HG03064 (cell line): ENCODE measurements around the gene TMEM178B.
"Not testable (repeated sequence)": the region's sequence is repeated elsewhere in the genome, so short reads cannot be mapped to it uniquely, and the experiment has no call there.

ENCODE experiments used
- ATAC-seq: cut with Tn5 transposase; IDR thresholded peaks from one replicate; pipeline ENCODE4 v1.9.1; 2021; ENCODE audit warnings: low read depth; ENCODE audit not compliant: unreplicated experiment

The TMEM178B gene

GRCh38 chr7:141073641-141074161, at the start of gene TMEM178B:
TSS of gene TMEM178B (plus strand) at chr7:141074064.
- ATAC-seq: no peak

GRCh38 chr7:141024668-141025067, 49.2 kb upstream of the TMEM178B start:
- no peak for ATAC-seq

GRCh38 chr7:141027043-141027442, 46.8 kb upstream of the TMEM178B start:
- ATAC-seq: no peak

GRCh38 chr7:141028767-141029166, 45.1 kb upstream of the TMEM178B start:
- no peak for ATAC-seq

- not testable (repeated sequence) for ATAC-seq
Measured at GRCh38 chr7:141032539-141033323, 41.1 kb upstream of the TMEM178B start.

GRCh38 chr7:141038100-141038499, 35.8 kb upstream of the TMEM178B start:
- not testable (repeated sequence) for ATAC-seq

- no peak for ATAC-seq
Measured at GRCh38 chr7:141039376-141039775, 34.5 kb upstream of the TMEM178B start.

- ATAC-seq: no peak
Measured at GRCh38 chr7:141042222-141043193, 31.4 kb upstream of the TMEM178B start.

GRCh38 chr7:141043616-141044015, 30.2 kb upstream of the TMEM178B start:
- no peak for ATAC-seq

- no peak for ATAC-seq
Measured at GRCh38 chr7:141045126-141045841, 28.6 kb upstream of the TMEM178B start.

GRCh38 chr7:141045842-141046620, 27.8 kb upstream of the TMEM178B start:
- no peak for ATAC-seq

GRCh38 chr7:141053626-141054025, 20.2 kb upstream of the TMEM178B start:
- ATAC-seq: no peak

- no peak for ATAC-seq
Measured at GRCh38 chr7:141055146-141055545, 18.7 kb upstream of the TMEM178B start.

- no peak for ATAC-seq
Measured at GRCh38 chr7:141057788-141058187, 16.1 kb upstream of the TMEM178B start.

- not testable (repeated sequence) for ATAC-seq
Measured at GRCh38 chr7:141067856-141068255, 6.0 kb upstream of the TMEM178B start.

- ATAC-seq: no peak
Measured at GRCh38 chr7:141071260-141071854, 2.5 kb upstream of the TMEM178B start.

- no peak for ATAC-seq
Measured at GRCh38 chr7:141071855-141072547, 1.9 kb upstream of the TMEM178B start.

- ATAC-seq: no peak
Measured at GRCh38 chr7:141072548-141073172, 1.2 kb upstream of the TMEM178B start.
